IMR-90 (cell line): Measurements from ENCODE around the gene CPN1. TPM values are rescaled to one million over a fixed set of nuclear protein-coding genes. Genes with fewer than 3 reads are reported as not detected.

Experiments used
- ATAC-seq: fragments of 200-7000 bp; cut with Tn5 transposase; 2 replicates; pipeline ENCODE4 v1.9.1; 2020; ENCODE audit warnings: low read depth, mild to moderate bottlenecking, moderate library complexity
- BruUV-seq: library from RNA; stranded (reverse); fragments of 400-500 nt; replicated peaks from 2 replicates; lab custom pipeline; 2021; lab: Mats Ljungman, UMichigan
- CTCF ChIA-PET: fragments of 300-600 bp; formaldehyde crosslinking; extraction: SDS; loops from one replicate; lab custom pipeline; 2021; ENCODE audit warnings: antibody characterized with exemption; lab: Yijun Ruan, JAX
- POLR2A ChIA-PET: fragments of 300-600 bp; sonication (Branson Sonifier 250); formaldehyde crosslinking; loops from one replicate; lab custom pipeline; 2022; ENCODE audit warnings: antibody characterized with exemption; ENCODE audit not compliant: unreplicated experiment; lab: Charles Lee
- DNase-seq: peaks from one replicate; pipeline ENCODE4 v3.0.0; 2013
- H2AFZ ChIP-seq: replicated peaks from 2 replicates; pipeline ENCODE3; 2013; ENCODE audit warnings: low read length, mild to moderate bottlenecking; ENCODE audit not compliant: poor library complexity
- H2AK5ac ChIP-seq: 2 replicates; pipeline ENCODE4 v1.6.1; 2013; ENCODE audit warnings: low read depth, low read length, inconsistent platforms
- H2AK9ac ChIP-seq: replicated peaks from 2 replicates; pipeline ENCODE3; 2013; ENCODE audit warnings: mild to moderate bottlenecking, low read depth, low read length, moderate library complexity; ENCODE audit not compliant: poor library complexity
- H2BK120ac ChIP-seq: 2 replicates; pipeline ENCODE4 v1.6.1; 2013; ENCODE audit warnings: low read depth, low read length, inconsistent platforms
- H2BK15ac ChIP-seq: 3 replicates; pipeline ENCODE4 v1.6.1; 2013; ENCODE audit warnings: low read depth, low read length, inconsistent platforms
- H2BK20ac ChIP-seq: 2 replicates; pipeline ENCODE4 v1.6.1; 2013; ENCODE audit warnings: low read depth, mild to moderate bottlenecking, inconsistent platforms, low read length, moderate library complexity
- H2BK5ac ChIP-seq: 2 replicates; pipeline ENCODE4 v1.6.1; 2013; ENCODE audit warnings: mild to moderate bottlenecking, low read depth, low read length, inconsistent platforms; ENCODE audit not compliant: poor library complexity, severe bottlenecking
- H3K14ac ChIP-seq: replicated peaks from 2 replicates; pipeline ENCODE4 v1.6.1; 2013; ENCODE audit warnings: low read depth, low read length, inconsistent platforms
- H3K18ac ChIP-seq: 2 replicates; pipeline ENCODE4 v1.6.1; 2013; ENCODE audit warnings: low read depth, low read length, control low read depth
- H3K23ac ChIP-seq: 2 replicates; pipeline ENCODE4 v1.6.1; 2013; ENCODE audit warnings: low read depth, low read length, inconsistent platforms
- H3K27ac ChIP-seq: 2 replicates; pipeline ENCODE4 v1.5.1; 2013; ENCODE audit warnings: mild to moderate bottlenecking, control low read depth, low read length; ENCODE audit not compliant: insufficient read depth
- H3K27me3 ChIP-seq: 2 replicates; pipeline ENCODE4 v1.6.1; 2013; ENCODE audit warnings: low read length; ENCODE audit not compliant: control insufficient read depth, insufficient read depth
- H3K36me3 ChIP-seq: 2 replicates; pipeline ENCODE4 v1.6.1; 2013; ENCODE audit warnings: low read length, mixed read lengths; ENCODE audit not compliant: control insufficient read depth, insufficient read depth
- H3K4ac ChIP-seq: 2 replicates; pipeline ENCODE4 v1.6.1; 2013; ENCODE audit warnings: low read depth, low read length, inconsistent platforms
- H3K4me1 ChIP-seq: 2 replicates; pipeline ENCODE4 v1.6.1; 2013; ENCODE audit warnings: low read length, mixed read lengths; ENCODE audit not compliant: control insufficient read depth, insufficient read depth
- H3K4me2 ChIP-seq: 2 replicates; pipeline ENCODE4 v1.6.1; 2013; ENCODE audit warnings: low read depth, mild to moderate bottlenecking, control low read depth, low read length, moderate library complexity
- H3K4me3 ChIP-seq: 2 replicates; pipeline ENCODE4 v1.5.1; 2013; ENCODE audit warnings: low read depth, mild to moderate bottlenecking, control low read depth, low read length, moderate library complexity; ENCODE audit not compliant: insufficient read depth
- H3K56ac ChIP-seq: 2 replicates; pipeline ENCODE4 v1.6.1; 2013; ENCODE audit warnings: low read length, inconsistent platforms; ENCODE audit not compliant: insufficient read depth; ENCODE audit errors: extremely low read depth
- H3K79me1 ChIP-seq, 2 experiments: 2 replicates each; pipeline ENCODE4 v1.6.1; 2013; ENCODE audit warnings: low read length in 2 of 2, inconsistent platforms in 1 of 2, low read depth in 1 of 2
- H3K9ac ChIP-seq: 2 replicates; pipeline ENCODE4 v1.6.1; 2013; ENCODE audit warnings: low read depth, low read length, control low read depth
- H3K9me1 ChIP-seq: 2 replicates; pipeline ENCODE4 v1.6.1; 2013; ENCODE audit warnings: low read length, inconsistent platforms; ENCODE audit not compliant: insufficient read depth
- H3K9me3 ChIP-seq: 2 replicates; pipeline ENCODE4 v1.6.1; 2013; ENCODE audit warnings: low read length; ENCODE audit not compliant: control insufficient read depth, insufficient read depth
- H4K20me1 ChIP-seq: 2 replicates; pipeline ENCODE4 v1.6.1; 2013; ENCODE audit warnings: low read length, inconsistent platforms; ENCODE audit not compliant: insufficient read depth
- H4K5ac ChIP-seq: 2 replicates; pipeline ENCODE4 v1.6.1; 2013; ENCODE audit warnings: mild to moderate bottlenecking, low read depth, low read length, control low read depth
- H4K8ac ChIP-seq, 2 experiments: 2 replicates each; pipeline ENCODE4 v1.6.1; 2013; ENCODE audit warnings: low read depth in 2 of 2, low read length in 2 of 2, control low read depth in 1 of 2, inconsistent platforms in 1 of 2
- H4K91ac ChIP-seq: 2 replicates; pipeline ENCODE4 v1.6.1; 2013; ENCODE audit warnings: low read depth, low read length, inconsistent platforms; ENCODE audit not compliant: insufficient read depth
- CEBPB ChIP-seq: IDR thresholded peaks from 2 replicates; pipeline ENCODE4 v1.6.1; 2012; ENCODE audit warnings: low read depth, low read length, improper control_type of control experiment
- CTCF ChIP-seq: conservative IDR thresholded peaks from 2 replicates; pipeline ENCODE4 v1.5.1; 2012; ENCODE audit warnings: mild to moderate bottlenecking, low read depth, low read length, improper control_type of control experiment
- FOS ChIP-seq: fragments of 150-350 bp; IDR thresholded peaks from 2 replicates; pipeline ENCODE4 v1.6.1; 2016; ENCODE audit warnings: low read depth, low read length
- MAFK ChIP-seq: IDR thresholded peaks from 2 replicates; pipeline ENCODE4 v1.6.1; 2012; ENCODE audit warnings: low read depth, low read length, improper control_type of control experiment
- MXI1 ChIP-seq: IDR thresholded peaks from 2 replicates; pipeline ENCODE4 v1.6.1; 2012; ENCODE audit warnings: low read depth, mild to moderate bottlenecking, low read length, moderate library complexity, borderline replicate concordance
- NFE2L2 ChIP-seq: fragments of 150-350 bp; IDR thresholded peaks from 2 replicates; pipeline ENCODE4 v1.6.1; 2016; ENCODE audit warnings: low read depth, mild to moderate bottlenecking, low read length
- POLR2A ChIP-seq: IDR thresholded peaks from 2 replicates; pipeline ENCODE4 v1.6.1; 2012; ENCODE audit warnings: mild to moderate bottlenecking, low read depth, low read length
- RCOR1 ChIP-seq: IDR thresholded peaks from 2 replicates; pipeline ENCODE4 v1.6.1; 2012; ENCODE audit warnings: mild to moderate bottlenecking, low read length, improper control_type of control experiment; ENCODE audit not compliant: insufficient replicate concordance
- SMC3 ChIP-seq: fragments of 150-350 bp; IDR thresholded peaks from 2 replicates; pipeline ENCODE4 v1.6.1; 2016; ENCODE audit warnings: low read depth, mild to moderate bottlenecking, antibody characterized with exemption, low read length, moderate library complexity
- WGBS, 2 experiments: methylation state at CpG; one replicate each; pipeline versions ENCODE4 v1.1.5 to v1.1.7; 2013; ENCODE audit warnings: missing lambda C conversion rate in 2 of 2; ENCODE audit not compliant: insufficient read length in 1 of 2; ENCODE audit errors: extremely low coverage in 2 of 2; 5-methylcytosine and 5-hydroxymethylcytosine counted together
- dilution Hi-C: fragments of 300-500 bp; cut with HindIII; formaldehyde crosslinking; loops from one replicate; pipeline ENCODE4 v1.14.3; 2018; ENCODE audit warnings: low sequenced_read_pairs; ENCODE audit not compliant: unreplicated experiment
- in situ Hi-C: fragments of 300-500 bp; cut with MboI; formaldehyde crosslinking; loops from 3 replicates; pipeline ENCODE4 v1.14.3; 2019; ENCODE audit warnings: low sequenced_read_pairs, inconsistent platforms, mixed read lengths
- intact Hi-C: fragments of 100-400 bp; cut with micrococcal nuclease; formaldehyde crosslinking; loops from 2 replicates; pipeline ENCODE4 v1.10.0; 2022
- polyA plus RNA-seq, 3 experiments: library from polyadenylated mRNA; depleted of rRNA; stranded (reverse); fragments of >200 nt; gene quantifications; 2 replicates each; pipeline ENCODE4 v1.2.3, GENCODE V29; 2012; ENCODE audit warnings: low replicate concordance in 1 of 3
- total RNA-seq: library from RNA; depleted of rRNA; stranded (reverse); fragments of >200 nt; gene quantifications from 2 replicates; pipeline ENCODE4 v1.2.3, GENCODE V29; 2012
- TF ChIP-seq, protein P1 (sequence below): fragments of 150-350 bp; IDR thresholded peaks from 2 replicates; pipeline ENCODE4 v1.6.1; 2016; ENCODE audit warnings: low read depth, mild to moderate bottlenecking, low read length, moderate library complexity, borderline replicate concordance

Gene CPN1
- total and polyA plus RNA-seq, 2 of the 4 experiments (the other 2 are of a cell fraction) = not detected

- Histone ChIP-seq H4K20me1 (no peaks in the 10 kb centered on the region), H3K27me3 (no peaks in the 10 kb centered on the region), H2AK5ac (no peak overlapping the region), H2AK9ac (no peak overlapping the region), H3K9me3 (no peaks in the 10 kb centered on the region), H3K27ac (no peak overlapping the region), H3K9me1 (no peaks in the 10 kb centered on the region), H4K5ac (no peak overlapping the region), H3K18ac (no peak overlapping the region), H2BK20ac (no peak overlapping the region), H3K9ac (no peak overlapping the region), H4K91ac (no peak overlapping the region), H3K23ac (no peak overlapping the region), H3K14ac (no peak overlapping the region), H2BK15ac (no peak overlapping the region), H2AFZ (no peak overlapping the region), H4K8ac (no peak overlapping the region), H3K79me1 (no peaks in the 10 kb centered on the region), H3K56ac (no peak overlapping the region), H2BK120ac (no peak overlapping the region), H3K36me3 (no peaks in the 10 kb centered on the region), H3K4me3 (no peak overlapping the region), H3K4ac (no peak overlapping the region), H2BK5ac (no peak overlapping the region), H3K4me2 (no peak overlapping the region), H3K4me1 (peaks cover 4% of the 10 kb centered on the region)
- WGBS, 2 experiments = 60% methylated on average over 1 of the region's 2 CpGs; no CpG with 5 or more reads in 1 of the 2 experiments
- ATAC-seq (no peak; the same call in 1 of the 2 replicates), DNase-seq (no peak)
- intact Hi-C loops (loop anchor here (10.0 kb wide), 1 partner anchor 311 kb away; the partner anchor contains the start of genes COX15 and CUTC), in situ Hi-C loops (loop anchor here (5.0 to 10.0 kb wide), 2 partner anchors 81 to 198 kb away; no protein-coding TSS in a partner anchor), dilution Hi-C loops (no loop called here)
- BruUV-seq = no TSS peak
- TF ChIP-seq, protein P1, sequence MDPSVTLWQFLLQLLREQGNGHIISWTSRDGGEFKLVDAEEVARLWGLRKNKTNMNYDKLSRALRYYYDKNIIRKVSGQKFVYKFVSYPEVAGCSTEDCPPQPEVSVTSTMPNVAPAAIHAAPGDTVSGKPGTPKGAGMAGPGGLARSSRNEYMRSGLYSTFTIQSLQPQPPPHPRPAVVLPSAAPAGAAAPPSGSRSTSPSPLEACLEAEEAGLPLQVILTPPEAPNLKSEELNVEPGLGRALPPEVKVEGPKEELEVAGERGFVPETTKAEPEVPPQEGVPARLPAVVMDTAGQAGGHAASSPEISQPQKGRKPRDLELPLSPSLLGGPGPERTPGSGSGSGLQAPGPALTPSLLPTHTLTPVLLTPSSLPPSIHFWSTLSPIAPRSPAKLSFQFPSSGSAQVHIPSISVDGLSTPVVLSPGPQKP = no peak
- TF ChIP-seq FOS = no peak
- TF ChIP-seq RCOR1 = no peak
- TF ChIP-seq SMC3 = no peak
- no peak for TF ChIP-seq CTCF
- TF ChIP-seq MXI1 = no peak
- TF ChIP-seq POLR2A = no peak
- no peak for TF ChIP-seq MAFK
- TF ChIP-seq CEBPB = no peak
- TF ChIP-seq NFE2L2 = no peak
- ChIA-PET CTCF (interaction anchor here (0.5 to 3.4 kb wide), 26 partner anchors 9 to 328 kb away, joined by 3 to 31 read pairs (median 4); partner anchors contain the start of gene DNMBP), POLR2A (interaction anchor here (1.0 kb wide), 1 partner anchor 40 kb away, joined by 17 read pairs; no protein-coding TSS in a partner anchor)
Observed at GRCh38 chr10:100045592-100045991, 36.1 kb downstream of the CPN1 start.
